RWPE1 (cell line): ENCODE measurements around the gene NT5C3B.
"Not testable (repeated sequence)": the region's sequence is repeated elsewhere in the genome, so short reads cannot be mapped to it uniquely, and the experiment has no call there.

Source experiments
- CTCF ChIA-PET: fragments of 350-600 bp; sonication (Branson Sonifier 250); formaldehyde crosslinking; extraction: SDS; loops from one replicate; lab custom pipeline; 2021; lab: Yijun Ruan, JAX
- POLR2A ChIA-PET: fragments of 400-600 bp; formaldehyde crosslinking; extraction: SDS; loops from one replicate; lab custom pipeline; 2020; ENCODE audit warnings: antibody characterized with exemption; ENCODE audit not compliant: low non-redundant PET; lab: Yijun Ruan, JAX
- DNase-seq: peaks from one replicate; pipeline ENCODE4 v3.0.0; 2012; ENCODE audit warnings: low spot score
- H3K27ac ChIP-seq: fragments of 450-650 bp; 2 replicates; pipeline ENCODE4 v1.5.1; 2017
- TF ChIP-seq, protein P1 (sequence below): fragments of 450-650 bp; conservative IDR thresholded peaks from 2 replicates; pipeline ENCODE4 v1.5.1; 2017; ENCODE audit warnings: low read depth, mild to moderate bottlenecking

Gene NT5C3B

GRCh38 chr17:41835800-41836549 lies at the start of gene NT5C3B:
Gene NT5C3B (minus strand): TSS chr17:41836232. CDS start chr17:41836193, 39 bp downstream.
- DNase-seq = peak; percentile 72
- TF ChIP-seq, protein P1, sequence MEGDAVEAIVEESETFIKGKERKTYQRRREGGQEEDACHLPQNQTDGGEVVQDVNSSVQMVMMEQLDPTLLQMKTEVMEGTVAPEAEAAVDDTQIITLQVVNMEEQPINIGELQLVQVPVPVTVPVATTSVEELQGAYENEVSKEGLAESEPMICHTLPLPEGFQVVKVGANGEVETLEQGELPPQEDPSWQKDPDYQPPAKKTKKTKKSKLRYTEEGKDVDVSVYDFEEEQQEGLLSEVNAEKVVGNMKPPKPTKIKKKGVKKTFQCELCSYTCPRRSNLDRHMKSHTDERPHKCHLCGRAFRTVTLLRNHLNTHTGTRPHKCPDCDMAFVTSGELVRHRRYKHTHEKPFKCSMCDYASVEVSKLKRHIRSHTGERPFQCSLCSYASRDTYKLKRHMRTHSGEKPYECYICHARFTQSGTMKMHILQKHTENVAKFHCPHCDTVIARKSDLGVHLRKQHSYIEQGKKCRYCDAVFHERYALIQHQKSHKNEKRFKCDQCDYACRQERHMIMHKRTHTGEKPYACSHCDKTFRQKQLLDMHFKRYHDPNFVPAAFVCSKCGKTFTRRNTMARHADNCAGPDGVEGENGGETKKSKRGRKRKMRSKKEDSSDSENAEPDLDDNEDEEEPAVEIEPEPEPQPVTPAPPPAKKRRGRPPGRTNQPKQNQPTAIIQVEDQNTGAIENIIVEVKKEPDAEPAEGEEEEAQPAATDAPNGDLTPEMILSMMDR = no peak
- ChIA-PET POLR2A (no interaction called here), CTCF (interaction anchor here (0.6 kb wide), 1 partner anchor 28 kb away, joined by 3 read pairs; no protein-coding TSS in a partner anchor)
- peak within 1 kb of the TSS; percentile 74 for H3K27ac ChIP-seq

DNA sequence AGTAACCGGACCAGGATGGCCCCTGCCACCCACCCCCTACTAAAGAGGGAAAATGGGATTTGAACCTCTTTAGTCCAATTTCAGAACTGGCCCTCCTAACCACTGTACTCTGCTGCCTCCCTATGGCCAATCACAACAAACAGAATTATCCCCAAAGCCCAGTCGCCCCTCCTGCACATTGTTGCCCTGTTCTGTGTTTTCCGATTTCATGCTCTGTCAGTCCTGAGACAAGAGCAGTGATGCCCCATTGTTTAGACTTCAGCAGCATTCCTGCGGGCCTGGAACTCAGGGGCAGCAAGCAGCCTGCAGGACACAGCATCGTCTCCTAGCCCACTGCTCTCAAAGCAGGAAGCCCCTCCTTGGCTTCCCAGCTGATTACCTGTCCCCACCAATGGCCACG lies 49.7 kb upstream of the NT5C3B start:
- no peak overlapping the region for H3K27ac ChIP-seq
- POLR2A ChIA-PET = no interaction called here
- CTCF ChIA-PET = interaction anchor here (0.7 kb wide), 1 partner anchor 15 kb away, joined by 4 read pairs; no protein-coding TSS in a partner anchor
- DNase-seq = no peak
- TF ChIP-seq, protein P1 = peak; percentile 31; the same call in 1 of the 2 replicates

- TF ChIP-seq, protein P1 = no peak
- H3K27ac ChIP-seq = peak overlapping the region; percentile 23; the same call in 1 of the 2 replicates
- ChIA-PET CTCF (no interaction called here), POLR2A (no interaction called here)
- DNase-seq = no peak
These were observed 46.7 kb upstream of the NT5C3B start for GRCh38 chr17:41882756-41883155.

GRCh38 chr17:41880130-41880529 lies 44.1 kb upstream of the NT5C3B start:
- ChIA-PET POLR2A (no interaction called here), CTCF (no interaction called here)
- no peak overlapping the region for H3K27ac ChIP-seq
- DNase-seq = no peak
- TF ChIP-seq, protein P1 = no peak

GRCh38 chr17:41874293-41874670 lies 38.2 kb upstream of the NT5C3B start:
- H3K27ac ChIP-seq = peak overlapping the region; percentile 12
- CTCF ChIA-PET = interaction anchor here (0.7 to 0.9 kb wide), 2 partner anchors 36 to 178 kb away, joined by 3 to 8 read pairs; no protein-coding TSS in a partner anchor
- POLR2A ChIA-PET = interaction anchor here (0.7 kb wide), 1 partner anchor 80 kb away, joined by 3 read pairs; no protein-coding TSS in a partner anchor
- DNase-seq = not testable (repeated sequence)

DNA sequence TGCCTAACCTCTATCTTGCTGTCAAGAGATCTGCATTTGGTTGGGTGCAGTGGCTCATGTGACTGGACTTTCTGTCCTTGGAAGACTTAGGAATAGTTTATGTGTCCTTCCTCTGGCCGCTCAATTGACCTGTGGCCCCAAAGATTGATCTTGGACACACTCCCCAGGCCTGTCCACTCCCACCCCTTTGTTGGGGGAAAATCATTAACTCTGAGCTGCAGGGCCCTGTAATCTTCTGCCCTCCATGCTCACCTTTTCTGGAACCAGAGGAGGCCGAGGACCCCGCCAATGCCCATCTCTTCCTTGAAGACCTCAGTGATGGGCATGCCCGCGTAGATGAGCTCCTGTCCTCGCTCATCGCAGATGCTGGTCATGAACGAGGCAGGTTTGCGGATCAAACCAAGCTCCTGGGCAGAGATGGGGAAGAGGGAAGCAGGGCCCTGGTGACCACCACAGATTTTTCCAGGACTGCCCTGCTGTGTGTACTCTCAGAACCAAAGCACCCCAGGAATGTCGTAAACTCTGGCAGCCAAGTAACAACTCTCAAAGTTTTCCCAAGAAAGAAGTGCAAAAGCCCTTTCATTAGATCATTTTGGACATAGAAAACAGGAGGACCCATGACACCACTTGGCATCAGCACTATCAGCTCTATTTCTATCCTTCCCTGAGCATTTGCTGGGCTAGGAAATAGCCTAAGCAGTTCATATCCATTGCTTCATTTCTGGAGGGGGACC lies 37.7 kb upstream of the NT5C3B start:
- DNase-seq = no peak
- ChIA-PET CTCF (interaction anchor here (0.9 kb wide), 1 partner anchor 178 kb away, joined by 3 read pairs; no protein-coding TSS in a partner anchor), POLR2A (no interaction called here)
- TF ChIP-seq, protein P1 = no peak
- H3K27ac ChIP-seq = peak overlapping the region; percentile 12; the same call in 1 of the 2 replicates
